K562 (cell line): Measurements from ENCODE around the gene NUP188.

Source experiments
- BRCA1 ChIP-seq, 2 experiments: fragments of 450-650 bp in 1 of 2; sonication (generic) in 1 of 2; formaldehyde crosslinking in 1 of 2; IDR thresholded peaks; 2 replicates each; pipeline versions ENCODE4 v1.5.0 to v1.6.1; 2017 to 2020; ENCODE audit warnings: mild to moderate bottlenecking in 1 of 2, missing genetic modification reagents in 1 of 2
- ZNF311 ChIP-seq: fragments of 250-450 bp; sonication (Bioruptor Pico); IDR thresholded peaks from 2 replicates; pipeline ENCODE4 v1.4.0; 2020; ENCODE audit warnings: mild to moderate bottlenecking, moderate library complexity
- TF ChIP-seq, protein P1 (sequence below): sonication (generic); formaldehyde crosslinking; IDR thresholded peaks from 2 replicates; pipeline ENCODE4 v1.5.0; 2020; ENCODE audit warnings: missing genetic modification reagents
- TF ChIP-seq, protein P2 (sequence below), 3 experiments: IDR thresholded peaks in 2 of 3; conservative IDR thresholded peaks in 1 of 3; 2 replicates each; pipeline ENCODE4 v1.5.1; 2011 to 2012; ENCODE audit warnings: low read length in 3 of 3, mild to moderate bottlenecking in 3 of 3, control low read depth in 2 of 3, improper control_type of control experiment in 1 of 3, inconsistent platforms in 1 of 3, low read depth in 1 of 3, mixed read lengths in 1 of 3, moderate library complexity in 1 of 3; ENCODE audit not compliant: insufficient read depth in 2 of 3
- TF ChIP-seq, protein P3 (sequence below): sonication (generic); formaldehyde crosslinking; IDR thresholded peaks from 2 replicates; pipeline ENCODE4 v1.9.0; 2022; ENCODE audit warnings: mild to moderate bottlenecking, missing genetic modification reagents

DNA sequence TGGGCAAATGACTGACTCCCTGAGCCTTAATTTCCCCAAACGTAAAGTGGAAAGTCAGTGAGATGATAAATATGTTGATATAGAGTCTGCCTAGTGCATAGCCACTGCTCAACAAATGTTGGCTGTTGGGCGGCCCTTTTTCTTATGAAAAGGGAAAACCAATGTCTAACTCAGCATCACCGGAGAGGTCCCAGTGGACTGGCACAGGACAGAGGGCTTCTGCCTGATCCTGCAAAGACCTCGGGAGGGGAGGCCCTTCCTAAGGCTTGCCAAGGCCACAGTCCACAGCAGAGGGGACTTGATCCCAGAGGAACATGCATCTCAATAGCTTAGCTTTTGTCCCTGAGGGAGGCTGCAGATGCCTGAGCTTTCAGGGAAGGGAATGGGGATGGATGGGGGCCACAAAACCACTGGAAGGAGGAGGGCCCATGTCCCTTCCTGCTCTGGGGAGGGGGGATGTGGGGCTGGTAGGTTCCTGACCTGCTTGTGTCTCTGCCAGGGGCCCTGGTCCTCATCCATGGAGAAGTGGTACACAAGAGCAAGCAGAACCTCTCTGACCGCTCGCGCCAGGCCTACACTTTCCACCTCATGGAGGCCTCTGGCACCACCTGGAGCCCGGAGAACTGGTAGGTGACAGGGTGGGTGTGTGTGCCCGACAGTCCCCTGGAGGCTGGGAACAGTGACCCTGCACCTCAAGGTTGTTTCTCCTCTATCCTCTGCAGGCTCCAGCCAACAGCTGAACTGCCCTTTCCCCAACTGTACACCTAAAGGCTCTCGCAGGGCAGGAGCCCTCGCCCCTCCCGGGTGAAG, 6.3 kb upstream of the NUP188 start:
- TF ChIP-seq ZNF311 (CRISPR knock-in tag), result no peak
- TF ChIP-seq, protein P1, sequence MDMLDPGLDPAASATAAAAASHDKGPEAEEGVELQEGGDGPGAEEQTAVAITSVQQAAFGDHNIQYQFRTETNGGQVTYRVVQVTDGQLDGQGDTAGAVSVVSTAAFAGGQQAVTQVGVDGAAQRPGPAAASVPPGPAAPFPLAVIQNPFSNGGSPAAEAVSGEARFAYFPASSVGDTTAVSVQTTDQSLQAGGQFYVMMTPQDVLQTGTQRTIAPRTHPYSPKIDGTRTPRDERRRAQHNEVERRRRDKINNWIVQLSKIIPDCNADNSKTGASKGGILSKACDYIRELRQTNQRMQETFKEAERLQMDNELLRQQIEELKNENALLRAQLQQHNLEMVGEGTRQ (CRISPR knock-in tag), result no peak
- TF ChIP-seq, protein P2, sequence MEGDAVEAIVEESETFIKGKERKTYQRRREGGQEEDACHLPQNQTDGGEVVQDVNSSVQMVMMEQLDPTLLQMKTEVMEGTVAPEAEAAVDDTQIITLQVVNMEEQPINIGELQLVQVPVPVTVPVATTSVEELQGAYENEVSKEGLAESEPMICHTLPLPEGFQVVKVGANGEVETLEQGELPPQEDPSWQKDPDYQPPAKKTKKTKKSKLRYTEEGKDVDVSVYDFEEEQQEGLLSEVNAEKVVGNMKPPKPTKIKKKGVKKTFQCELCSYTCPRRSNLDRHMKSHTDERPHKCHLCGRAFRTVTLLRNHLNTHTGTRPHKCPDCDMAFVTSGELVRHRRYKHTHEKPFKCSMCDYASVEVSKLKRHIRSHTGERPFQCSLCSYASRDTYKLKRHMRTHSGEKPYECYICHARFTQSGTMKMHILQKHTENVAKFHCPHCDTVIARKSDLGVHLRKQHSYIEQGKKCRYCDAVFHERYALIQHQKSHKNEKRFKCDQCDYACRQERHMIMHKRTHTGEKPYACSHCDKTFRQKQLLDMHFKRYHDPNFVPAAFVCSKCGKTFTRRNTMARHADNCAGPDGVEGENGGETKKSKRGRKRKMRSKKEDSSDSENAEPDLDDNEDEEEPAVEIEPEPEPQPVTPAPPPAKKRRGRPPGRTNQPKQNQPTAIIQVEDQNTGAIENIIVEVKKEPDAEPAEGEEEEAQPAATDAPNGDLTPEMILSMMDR (IDR thresholded peaks at IDR 0.05 in 2 of 3, conservative IDR thresholded peaks at IDR 0.05 in 1 of 3; ENCODE audit: insufficient read depth in 2 of 3, low read depth in 1 of 3, low read length in 3 of 3), result no peak
- TF ChIP-seq, protein P3, sequence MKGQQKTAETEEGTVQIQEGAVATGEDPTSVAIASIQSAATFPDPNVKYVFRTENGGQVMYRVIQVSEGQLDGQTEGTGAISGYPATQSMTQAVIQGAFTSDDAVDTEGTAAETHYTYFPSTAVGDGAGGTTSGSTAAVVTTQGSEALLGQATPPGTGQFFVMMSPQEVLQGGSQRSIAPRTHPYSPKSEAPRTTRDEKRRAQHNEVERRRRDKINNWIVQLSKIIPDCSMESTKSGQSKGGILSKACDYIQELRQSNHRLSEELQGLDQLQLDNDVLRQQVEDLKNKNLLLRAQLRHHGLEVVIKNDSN, result no peak
- no peak for TF ChIP-seq BRCA1 (IDR thresholded peaks at IDR 0.05)
- no peak for TF ChIP-seq BRCA1 (CRISPR knock-in tag; IDR thresholded peaks at IDR 0.05)
